ENCODE results near the gene UBASH3B.

DNA sequence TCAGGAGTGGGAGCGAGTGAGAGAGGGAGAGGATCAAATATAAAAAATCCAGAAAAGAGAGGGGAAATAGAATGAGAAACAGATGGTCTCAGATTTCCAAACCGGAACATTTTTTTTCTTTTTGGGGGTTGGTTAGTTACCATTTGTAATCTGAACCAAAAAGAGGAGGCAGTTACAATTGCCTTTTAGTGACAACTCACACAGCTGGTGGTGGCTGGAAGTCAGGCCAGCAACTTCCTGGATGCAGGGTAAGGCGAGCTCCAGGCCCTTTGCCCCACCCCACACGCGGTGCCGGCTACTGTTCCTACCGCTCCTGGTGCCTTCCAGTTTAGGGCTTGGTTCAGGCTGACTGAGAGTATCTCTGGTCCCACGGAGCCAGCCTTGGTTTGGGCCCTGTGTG lies 21.0 kb upstream of the UBASH3B start:
- TF ChIP-seq, protein P1, sequence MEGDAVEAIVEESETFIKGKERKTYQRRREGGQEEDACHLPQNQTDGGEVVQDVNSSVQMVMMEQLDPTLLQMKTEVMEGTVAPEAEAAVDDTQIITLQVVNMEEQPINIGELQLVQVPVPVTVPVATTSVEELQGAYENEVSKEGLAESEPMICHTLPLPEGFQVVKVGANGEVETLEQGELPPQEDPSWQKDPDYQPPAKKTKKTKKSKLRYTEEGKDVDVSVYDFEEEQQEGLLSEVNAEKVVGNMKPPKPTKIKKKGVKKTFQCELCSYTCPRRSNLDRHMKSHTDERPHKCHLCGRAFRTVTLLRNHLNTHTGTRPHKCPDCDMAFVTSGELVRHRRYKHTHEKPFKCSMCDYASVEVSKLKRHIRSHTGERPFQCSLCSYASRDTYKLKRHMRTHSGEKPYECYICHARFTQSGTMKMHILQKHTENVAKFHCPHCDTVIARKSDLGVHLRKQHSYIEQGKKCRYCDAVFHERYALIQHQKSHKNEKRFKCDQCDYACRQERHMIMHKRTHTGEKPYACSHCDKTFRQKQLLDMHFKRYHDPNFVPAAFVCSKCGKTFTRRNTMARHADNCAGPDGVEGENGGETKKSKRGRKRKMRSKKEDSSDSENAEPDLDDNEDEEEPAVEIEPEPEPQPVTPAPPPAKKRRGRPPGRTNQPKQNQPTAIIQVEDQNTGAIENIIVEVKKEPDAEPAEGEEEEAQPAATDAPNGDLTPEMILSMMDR (conservative IDR thresholded peaks at IDR 0.05; ENCODE audit: low read length), result no peak
- no peak for TF ChIP-seq EZH2phosphoT487 (IDR thresholded peaks at IDR 0.05; ENCODE audit: borderline replicate concordance)
